Effector CD4-positive, alpha-beta T cell (primary cell): ENCODE measurements around the gene SELENOT.

Experiments
- DNase-seq: peaks from one replicate; pipeline ENCODE4 v3.0.0-alpha.2; 2020

SELENOT gene

DNA sequence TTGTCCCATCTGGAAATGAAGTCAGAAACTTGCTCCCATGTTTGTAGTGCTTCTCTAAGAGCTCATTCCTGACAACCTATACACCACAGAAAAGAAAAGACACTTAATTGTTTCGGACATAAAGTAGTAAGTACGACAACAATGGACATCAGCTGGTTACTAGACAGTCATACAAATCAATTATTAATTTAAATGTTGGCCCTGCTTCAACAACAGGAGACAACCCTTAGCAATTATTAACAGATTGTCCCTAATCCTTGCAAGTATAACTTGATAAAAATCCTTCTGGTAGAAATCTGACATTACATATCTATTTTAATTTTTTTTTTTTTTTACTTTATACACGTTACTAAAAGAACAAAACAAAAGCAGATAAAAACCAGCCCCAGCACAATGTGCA lies 70.8 kb downstream of the SELENOT start:
- no peak for DNase-seq

DNA sequence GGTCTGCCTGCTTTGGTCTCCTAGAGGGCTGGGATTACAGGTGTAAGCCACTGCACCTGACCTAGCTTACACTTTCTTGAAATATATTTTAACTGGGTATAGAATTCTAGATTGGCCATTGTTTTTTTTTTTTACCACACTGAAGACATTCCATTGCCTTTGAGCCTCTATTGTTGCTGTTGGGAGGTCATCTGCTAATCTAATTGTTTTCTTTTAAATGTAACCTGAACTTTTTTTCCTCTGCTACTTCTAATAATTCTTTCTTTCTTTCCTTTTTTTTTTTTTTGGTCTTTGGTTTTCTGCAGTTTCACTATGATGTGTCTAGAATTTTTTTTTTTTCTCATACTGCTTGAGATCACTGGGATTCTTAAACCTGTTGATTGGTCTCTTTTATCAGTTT lies 72.5 kb downstream of the SELENOT start:
- DNase-seq = no peak
